Effector memory CD8-positive, alpha-beta T cell (primary cell): ENCODE data around the gene LDLRAD4.

Experiments
- ATAC-seq: fragments of 150-1000 bp; cut with Tn5 transposase; replicated peaks from 2 replicates; pipeline ENCODE4 v1.10.0; 2021; ENCODE audit warnings: mild to moderate bottlenecking, moderate library complexity
- DNase-seq, 3 experiments: peaks; one replicate each; pipeline ENCODE4 v3.0.0; 2021
- H3K27ac Mint-ChIP-seq, 2 donors: one replicate each; pipeline ENCODE4 v1.8.0; 2022; ENCODE audit warnings: mild to moderate bottlenecking in 2 of 2, mixed read lengths in 2 of 2, moderate library complexity in 2 of 2
- H3K27me3 Mint-ChIP-seq, 2 donors: one replicate each; pipeline ENCODE4 v1.8.0; 2022; ENCODE audit warnings: mixed read lengths in 2 of 2
- H3K36me3 Mint-ChIP-seq: one replicate; pipeline ENCODE4 v1.8.0; 2022; ENCODE audit warnings: mild to moderate bottlenecking, moderate library complexity, mixed read lengths; ENCODE audit not compliant: insufficient read depth
- H3K4me1 Mint-ChIP-seq, 2 donors: one replicate each; pipeline ENCODE4 v1.8.0; 2022; ENCODE audit warnings: low read depth in 2 of 2, mixed read lengths in 2 of 2
- H3K4me3 Mint-ChIP-seq, 2 donors: one replicate each; pipeline ENCODE4 v1.8.0; 2022; ENCODE audit warnings: mild to moderate bottlenecking in 2 of 2, mixed read lengths in 2 of 2, moderate library complexity in 2 of 2
- H3K9me3 Mint-ChIP-seq, 2 donors: one replicate each; pipeline ENCODE4 v1.8.0; 2022; ENCODE audit warnings: mixed read lengths in 2 of 2

The LDLRAD4 gene

DNA sequence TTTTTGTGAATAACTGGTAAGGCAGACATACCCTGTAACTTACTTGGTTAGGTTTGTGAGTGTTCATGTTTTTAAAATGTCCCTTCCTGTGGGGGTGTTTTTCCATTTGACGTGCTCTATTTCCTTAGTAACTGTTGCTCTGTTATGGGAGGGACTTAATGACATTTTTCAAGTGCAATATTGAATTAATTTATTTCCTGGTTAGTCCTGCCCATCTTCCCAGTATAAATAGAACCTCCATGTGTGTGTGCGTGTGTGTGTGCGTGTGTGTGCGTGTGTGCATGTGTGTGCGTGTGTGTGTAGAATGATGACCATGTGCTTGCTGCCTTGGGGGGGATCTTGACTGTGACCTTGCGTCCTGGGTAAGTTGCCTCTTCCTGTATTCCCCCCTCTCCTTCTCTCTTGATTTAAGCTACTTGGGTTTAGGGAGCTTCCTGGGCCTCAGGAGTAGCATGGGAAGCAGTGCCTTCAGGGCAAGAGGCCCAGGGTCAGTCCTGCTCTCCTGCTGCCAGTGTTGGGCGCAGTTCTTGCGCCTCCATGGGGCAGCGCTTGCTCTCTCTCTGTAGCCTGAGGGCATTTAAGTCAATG is 163.9 kb downstream of the LDLRAD4 start:
- ATAC-seq, result peak; percentile 71
- Mint-ChIP-seq H3K4me3 (peak overlapping the region; percentile 78 to 82), H3K36me3 (peaks cover 8% of the 10 kb centered on the region), H3K9me3 (no peaks in the 10 kb centered on the region), H3K27ac (peak overlapping the region; percentile 94 to 97), H3K27me3 (no peaks in the 10 kb centered on the region), H3K4me1 (peaks cover 15% of the 10 kb centered on the region in 2 donors)
- DNase-seq, result no peak

DNA sequence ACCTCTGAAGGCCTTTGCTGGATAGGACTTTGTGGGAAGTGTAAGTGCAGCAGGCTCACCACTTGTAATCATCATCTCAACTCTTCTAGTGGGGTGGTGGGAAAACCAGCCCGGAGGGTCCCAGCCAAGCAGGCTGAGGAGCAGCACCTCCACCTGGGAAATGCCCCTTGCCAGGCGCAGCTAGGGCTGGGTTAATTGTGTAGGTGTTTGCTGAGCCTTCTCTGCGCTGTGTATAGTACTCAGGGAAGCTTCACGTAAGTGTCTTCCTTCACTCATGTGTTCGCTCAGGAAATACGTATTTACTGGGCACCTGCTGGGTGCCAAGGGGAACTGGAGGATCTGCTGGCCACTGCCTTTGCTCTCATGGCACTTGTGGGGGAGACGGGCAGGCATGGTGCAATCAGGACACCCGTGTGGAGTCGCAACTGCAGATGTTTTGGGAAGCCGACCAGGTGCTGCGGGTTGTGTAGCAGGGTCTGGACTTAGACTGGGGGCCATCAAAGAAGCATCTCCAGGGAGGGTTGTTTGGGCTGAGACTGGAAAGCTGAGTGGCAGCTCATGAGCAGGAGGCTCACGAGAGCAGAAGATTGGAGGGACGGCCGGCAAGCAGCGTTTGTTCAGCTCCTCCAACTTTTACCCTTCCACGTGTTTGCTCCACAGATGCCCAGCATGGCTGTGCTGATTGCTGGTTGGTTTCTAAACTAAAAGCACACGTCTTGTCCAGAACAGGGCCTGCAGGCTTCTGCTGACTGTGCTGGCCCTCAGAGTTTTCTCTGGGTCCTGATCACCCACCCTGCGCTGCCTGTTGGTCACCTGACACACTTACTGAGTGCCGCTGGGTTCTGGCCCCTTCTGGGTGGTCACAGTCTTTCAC is 164.6 kb downstream of the LDLRAD4 start:
- Mint-ChIP-seq H3K9me3 (no peaks in the 10 kb centered on the region), H3K4me3 (peak overlapping the region; percentile 78 to 82), H3K4me1 (peaks cover 13 to 15% of the 10 kb centered on the region in 2 donors), H3K36me3 (peaks cover 8% of the 10 kb centered on the region), H3K27ac (peak overlapping the region; percentile 94 to 97), H3K27me3 (no peaks in the 10 kb centered on the region)
- DNase-seq (no peak), ATAC-seq (no peak)

GRCh38 chr18:13386891-13387801 is 168.6 kb downstream of the LDLRAD4 start:
- ATAC-seq, result no peak
- Mint-ChIP-seq H3K36me3 (peaks cover 8% of the 10 kb centered on the region), H3K9me3 (no peaks in the 10 kb centered on the region), H3K4me3 (no peak overlapping the region), H3K27me3 (peaks cover 0 to 13% of the 10 kb centered on the region in 2 donors), H3K4me1 (peaks cover 8 to 11% of the 10 kb centered on the region in 2 donors), H3K27ac (no peak overlapping the region)
- DNase-seq, result no peak

DNA sequence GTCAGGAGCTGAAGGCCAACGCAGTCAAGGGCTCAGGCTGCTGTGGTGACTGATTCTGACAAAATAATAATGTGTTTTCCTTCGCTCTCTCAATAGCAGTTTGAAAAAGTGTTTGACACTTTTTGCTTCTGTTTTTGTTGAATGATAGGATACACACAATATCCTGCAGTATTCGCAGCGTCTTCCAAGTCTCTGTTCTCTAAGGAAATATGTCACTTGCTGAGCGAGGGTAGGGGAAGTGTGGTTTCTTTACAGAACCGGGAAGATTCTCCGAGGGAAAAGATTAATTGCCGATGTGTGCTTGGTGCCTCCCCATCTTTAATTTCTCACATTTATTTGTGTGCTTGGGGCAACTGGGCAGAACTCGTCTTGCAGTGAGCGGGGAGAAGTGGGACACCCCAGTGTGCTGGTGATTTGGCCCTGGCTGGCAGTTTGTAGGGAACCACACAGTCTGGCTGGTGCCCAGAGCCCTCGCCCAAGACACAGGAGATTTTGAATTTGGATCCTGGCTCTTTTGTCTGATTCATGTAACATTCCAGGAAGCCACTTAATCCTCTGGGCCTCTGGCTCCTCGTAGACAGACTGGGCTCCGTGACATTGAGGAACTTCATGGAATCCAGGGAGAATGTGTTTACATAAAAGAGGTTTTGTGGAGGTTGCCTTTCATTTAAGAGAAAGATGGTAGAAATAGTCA is 169.4 kb downstream of the LDLRAD4 start:
- Mint-ChIP-seq H3K27me3 (peaks cover 0 to 13% of the 10 kb centered on the region in 2 donors), H3K27ac (no peak overlapping the region), H3K9me3 (no peaks in the 10 kb centered on the region), H3K4me1 (peaks cover 2 to 3% of the 10 kb centered on the region in 2 donors), H3K36me3 (peaks cover 3% of the 10 kb centered on the region), H3K4me3 (no peak overlapping the region)
- no peak for ATAC-seq
- no peak for DNase-seq

- Mint-ChIP-seq H3K36me3 (no peaks in the 10 kb centered on the region), H3K27me3 (peaks cover 5 to 13% of the 10 kb centered on the region in 2 donors), H3K27ac (no peak overlapping the region), H3K4me1 (no peaks in the 10 kb centered on the region), H3K4me3 (no peak overlapping the region), H3K9me3 (no peaks in the 10 kb centered on the region)
- ATAC-seq (no peak), DNase-seq (no peak)
Measured at GRCh38 chr18:13388586-13389490, 170.3 kb downstream of the LDLRAD4 start.

DNA sequence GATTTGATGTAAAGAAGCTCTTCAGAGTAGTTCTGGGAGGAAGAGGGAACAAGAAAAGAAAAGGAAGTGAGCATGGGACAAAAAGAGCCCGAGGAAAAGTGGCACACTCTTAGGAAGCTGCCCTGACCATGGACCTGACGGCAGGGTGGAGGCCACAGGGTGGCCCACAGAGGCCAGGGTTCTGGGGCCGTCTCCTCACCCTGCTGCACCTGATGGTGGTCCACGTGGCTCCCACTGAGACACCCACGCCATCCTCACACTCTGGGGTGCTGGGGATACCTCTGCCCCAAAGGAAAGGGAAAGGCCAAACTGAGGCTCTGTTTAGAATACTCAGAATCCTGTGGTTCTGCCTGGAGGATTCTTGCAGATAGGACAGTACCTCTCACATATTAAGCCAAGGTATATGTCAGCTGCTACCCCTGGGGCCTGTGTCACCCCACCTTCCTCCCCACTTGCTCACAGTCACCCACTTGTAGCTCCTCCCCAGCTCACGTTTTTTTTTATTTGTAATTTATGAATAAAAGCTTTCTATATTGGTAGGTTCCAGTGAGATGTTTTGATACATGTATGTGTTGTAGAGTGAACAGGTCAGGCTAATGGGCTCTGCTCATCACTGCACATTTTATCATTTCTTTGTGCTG is 171.1 kb downstream of the LDLRAD4 start:
- DNase-seq, result no peak
- no peaks in the 10 kb centered on the region for H3K9me3 Mint-ChIP-seq
- no peak overlapping the region for H3K4me3 Mint-ChIP-seq
- ATAC-seq, result no peak
- H3K27ac Mint-ChIP-seq, result peak overlapping the region in 1 of 2 donors; percentile 77
- H3K4me1 Mint-ChIP-seq, result no peaks in the 10 kb centered on the region
- no peaks in the 10 kb centered on the region for H3K36me3 Mint-ChIP-seq
- H3K27me3 Mint-ChIP-seq, result peaks cover 7 to 13% of the 10 kb centered on the region in 2 donors

GRCh38 chr18:13390196-13390595 is 171.6 kb downstream of the LDLRAD4 start:
- Mint-ChIP-seq H3K27ac (peak overlapping the region in 1 of 2 donors; percentile 77), H3K27me3 (peaks cover 7 to 13% of the 10 kb centered on the region in 2 donors), H3K9me3 (no peaks in the 10 kb centered on the region), H3K4me3 (no peak overlapping the region), H3K36me3 (no peaks in the 10 kb centered on the region), H3K4me1 (no peaks in the 10 kb centered on the region)
- ATAC-seq (no peak), DNase-seq (no peak)

GRCh38 chr18:13390711-13391110 is 172.2 kb downstream of the LDLRAD4 start:
- Mint-ChIP-seq H3K27ac (no peak overlapping the region), H3K4me3 (no peak overlapping the region), H3K36me3 (no peaks in the 10 kb centered on the region), H3K27me3 (peaks cover 7 to 13% of the 10 kb centered on the region in 2 donors), H3K9me3 (no peaks in the 10 kb centered on the region), H3K4me1 (no peaks in the 10 kb centered on the region)
- no peak for DNase-seq
- ATAC-seq, result no peak

- Mint-ChIP-seq H3K36me3 (no peaks in the 10 kb centered on the region), H3K4me1 (no peaks in the 10 kb centered on the region), H3K4me3 (no peak overlapping the region), H3K9me3 (no peaks in the 10 kb centered on the region), H3K27me3 (peaks cover 7 to 13% of the 10 kb centered on the region in 2 donors), H3K27ac (no peak overlapping the region)
- no peak for ATAC-seq
- no peak for DNase-seq
Measured at GRCh38 chr18:13392029-13392750, 173.6 kb downstream of the LDLRAD4 start.

- Mint-ChIP-seq H3K36me3 (peaks cover 4% of the 10 kb centered on the region), H3K9me3 (no peaks in the 10 kb centered on the region), H3K4me3 (no peak overlapping the region), H3K27ac (no peak overlapping the region), H3K4me1 (no peaks in the 10 kb centered on the region), H3K27me3 (peaks cover 7 to 13% of the 10 kb centered on the region in 2 donors)
- ATAC-seq (no peak), DNase-seq (no peak)
Measured at GRCh38 chr18:13392899-13393298, 174.3 kb downstream of the LDLRAD4 start.

GRCh38 chr18:13393338-13393737 is 174.8 kb downstream of the LDLRAD4 start:
- no peak for ATAC-seq
- H3K4me1 Mint-ChIP-seq, result no peaks in the 10 kb centered on the region
- H3K4me3 Mint-ChIP-seq, result no peak overlapping the region
- H3K36me3 Mint-ChIP-seq, result peaks cover 4% of the 10 kb centered on the region
- no peak overlapping the region for H3K27ac Mint-ChIP-seq
- peaks cover 7 to 13% of the 10 kb centered on the region in 2 donors for H3K27me3 Mint-ChIP-seq
- no peaks in the 10 kb centered on the region for H3K9me3 Mint-ChIP-seq
- DNase-seq, result no peak
